MCF 10A (cell line): Measurements from ENCODE around the gene GLTP. TPM values are rescaled to one million over a fixed set of nuclear protein-coding genes. Genes with fewer than 3 reads are reported as not detected.

ENCODE experiments used
- BruUV-seq: library from RNA; stranded (reverse); fragments of 400-500 nt; replicated peaks from 2 replicates; lab custom pipeline; 2021; lab: Mats Ljungman, UMichigan
- CTCF ChIA-PET: fragments of 300-600 bp; sonication (Branson Sonifier 250); formaldehyde crosslinking; extraction: SDS; loops from one replicate; lab custom pipeline; 2021; ENCODE audit warnings: antibody characterized with exemption, inconsistent platforms; lab: Yijun Ruan, JAX
- POLR2A ChIA-PET: fragments of 300-600, 350-650 bp; sonication (Branson Sonifier 250); formaldehyde crosslinking; extraction: SDS; loops from one replicate; lab custom pipeline; 2020; ENCODE audit warnings: antibody characterized with exemption, inconsistent platforms; lab: Yijun Ruan, JAX
- DNase-seq: peaks from one replicate; pipeline ENCODE4 v3.0.0-alpha.2; 2018; ENCODE audit not compliant: unreplicated experiment
- H3K27ac Mint-ChIP-seq: one replicate; pipeline ENCODE4 v1.8.0; 2022; ENCODE audit warnings: mild to moderate bottlenecking, low read depth, mixed read lengths; ENCODE audit not compliant: unreplicated experiment
- H3K27me3 Mint-ChIP-seq: one replicate; pipeline ENCODE4 v1.8.0; 2022; ENCODE audit warnings: mixed read lengths; ENCODE audit not compliant: insufficient read depth, unreplicated experiment
- H3K36me3 Mint-ChIP-seq: one replicate; pipeline ENCODE4 v1.8.0; 2022; ENCODE audit warnings: mild to moderate bottlenecking, moderate library complexity, mixed read lengths; ENCODE audit not compliant: insufficient read depth, unreplicated experiment
- H3K4me1 Mint-ChIP-seq: one replicate; pipeline ENCODE4 v1.8.0; 2022; ENCODE audit warnings: mixed read lengths; ENCODE audit not compliant: insufficient read depth, unreplicated experiment
- H3K4me3 Mint-ChIP-seq: one replicate; pipeline ENCODE4 v1.8.0; 2022; ENCODE audit warnings: mild to moderate bottlenecking, moderate library complexity, mixed read lengths; ENCODE audit not compliant: unreplicated experiment
- H3K9me3 Mint-ChIP-seq: one replicate; pipeline ENCODE4 v1.8.0; 2022; ENCODE audit warnings: mixed read lengths; ENCODE audit not compliant: unreplicated experiment
- CTCF ChIP-seq: fragments of 200-600 bp; IDR thresholded peaks from one replicate; pipeline ENCODE4 v1.8.0; 2022; ENCODE audit warnings: antibody characterized with exemption, mild to moderate bottlenecking; ENCODE audit not compliant: unreplicated experiment
- intact Hi-C: fragments of 100-400 bp; cut with micrococcal nuclease; formaldehyde crosslinking; loops from 2 replicates; pipeline ENCODE4 v1.14.1; 2022
- total RNA-seq: library from RNA; stranded (reverse); gene quantifications from 2 replicates; pipeline ENCODE4 v1.2.3, GENCODE V29; 2022

GLTP gene
- total RNA-seq, 1 experiment from 2014 or later = 37.2 TPM

GRCh38 chr12:109877504-109878246, 2.7 kb downstream of the GLTP start:
- intact Hi-C loops = no loop called here
- Mint-ChIP-seq H3K36me3 (peaks cover 3% of the 10 kb centered on the region), H3K27me3 (no peaks in the 10 kb centered on the region), H3K4me1 (peaks cover 38% of the 10 kb centered on the region), H3K9me3 (no peaks in the 10 kb centered on the region), H3K4me3 (no peak overlapping the region), H3K27ac (no peak overlapping the region)
- CTCF ChIA-PET = interaction anchor here (0.6 to 4.6 kb wide), 10 partner anchors 18 to 586 kb away, joined by 3 to 23 read pairs (median 4); no protein-coding TSS in a partner anchor
- DNase-seq = no peak
- POLR2A ChIA-PET = interaction anchor here (0.6 to 1.7 kb wide), 4 partner anchors 11 to 305 kb away, joined by 3 to 7 read pairs (median 4); partner anchors contain the start of gene TCHP
- no TSS peak for BruUV-seq
- no peak for TF ChIP-seq CTCF

GRCh38 chr12:109876406-109876805, 3.9 kb downstream of the GLTP start:
- Mint-ChIP-seq H3K4me1 (peaks cover 28% of the 10 kb centered on the region), H3K27ac (no peak overlapping the region), H3K36me3 (peaks cover 8% of the 10 kb centered on the region), H3K4me3 (no peak overlapping the region), H3K27me3 (no peaks in the 10 kb centered on the region), H3K9me3 (no peaks in the 10 kb centered on the region)
- TF ChIP-seq CTCF = no peak
- no peak for DNase-seq
- intact Hi-C loops = no loop called here
- BruUV-seq = no TSS peak
- ChIA-PET CTCF (interaction anchor here (0.7 to 4.6 kb wide), 3 partner anchors 21 to 71 kb away, joined by 3 to 23 read pairs (median 3); no protein-coding TSS in a partner anchor), POLR2A (interaction anchor here (0.8 kb wide), 1 partner anchor 414 kb away, joined by 3 read pairs; no protein-coding TSS in a partner anchor)

- Mint-ChIP-seq H3K27me3 (no peaks in the 10 kb centered on the region), H3K4me1 (peaks cover 22% of the 10 kb centered on the region), H3K27ac (no peak overlapping the region), H3K36me3 (peaks cover 8% of the 10 kb centered on the region), H3K9me3 (no peaks in the 10 kb centered on the region), H3K4me3 (no peak overlapping the region)
- DNase-seq = no peak
- ChIA-PET CTCF (interaction anchor here (0.7 to 4.6 kb wide), 3 partner anchors 20 to 70 kb away, joined by 3 to 23 read pairs (median 3); no protein-coding TSS in a partner anchor), POLR2A (interaction anchor here (0.8 kb wide), 1 partner anchor 413 kb away, joined by 3 read pairs; no protein-coding TSS in a partner anchor)
- intact Hi-C loops = no loop called here
- no peak for TF ChIP-seq CTCF
- no TSS peak for BruUV-seq
These were observed 4.7 kb downstream of the GLTP start for GRCh38 chr12:109875572-109876131.

GRCh38 chr12:109873653-109874052, 6.7 kb downstream of the GLTP start:
- CTCF ChIA-PET = interaction anchor here (0.6 to 1.7 kb wide), 4 partner anchors 54 to 354 kb away, joined by 3 to 5 read pairs (median 4); no protein-coding TSS in a partner anchor
- H3K4me3 Mint-ChIP-seq = no peak overlapping the region
- POLR2A ChIA-PET = interaction anchor here (1.0 kb wide), 1 partner anchor 14 kb away, joined by 3 read pairs; no protein-coding TSS in a partner anchor
- no peaks in the 10 kb centered on the region for H3K9me3 Mint-ChIP-seq
- no TSS peak for BruUV-seq
- no peak for DNase-seq
- no peaks in the 10 kb centered on the region for H3K27me3 Mint-ChIP-seq
- H3K4me1 Mint-ChIP-seq = peaks cover 10% of the 10 kb centered on the region
- H3K36me3 Mint-ChIP-seq = peaks cover 8% of the 10 kb centered on the region
- no peak overlapping the region for H3K27ac Mint-ChIP-seq
- TF ChIP-seq CTCF = no peak
- intact Hi-C loops = no loop called here
